Pancreas (tissue), 10 donors: ENCODE data around the gene FXYD4. TPM values are rescaled to one million over a fixed set of nuclear protein-coding genes. Genes with fewer than 3 reads are reported as not detected.
"Not testable (repeated sequence)": the region's sequence is repeated elsewhere in the genome, so short reads cannot be mapped to it uniquely, and the experiment has no call there.

Source experiments
- ATAC-seq, 4 donors: fragments of 200-7000 bp; cut with Tn5 transposase; one replicate each; pipeline versions ENCODE4 v1.8.0 to v1.9.1; 2020; ENCODE audit warnings: mild to moderate bottlenecking in 4 of 4, moderate library complexity in 4 of 4
- DNase-seq, 6 donors: peaks; one replicate each; pipeline ENCODE4 v3.0.0-alpha.2; 2020
- FAIRE-seq: peaks from 2 replicates; lab custom pipeline; 2012; peaks lifted over from hg19 to GRCh38; lab: Jason Lieb, UNC
- H3K27ac ChIP-seq, 4 donors: fragments of 200-600 bp; sonication (generic); 1 replicate in 3 of 4; 2 replicates in 1 of 4; pipeline versions ENCODE4 v1.5.0 to v1.8.0; 2020
- H3K27me3 ChIP-seq, 4 donors: fragments of 200-600 bp; one replicate each; pipeline ENCODE4 v1.8.0; 2021
- H3K36me3 ChIP-seq, 3 donors: fragments of 200-600 bp; sonication (generic) in 1 of 3; one replicate each; pipeline versions ENCODE4 v1.5.0 to v1.8.0; 2020 to 2021
- H3K4me1 ChIP-seq, 3 donors: fragments of 200-600 bp; one replicate each; pipeline ENCODE4 v1.8.0; 2021
- H3K4me3 ChIP-seq, 4 donors: fragments of 200-600 bp; sonication (generic) in 2 of 4; one replicate each; pipeline versions ENCODE4 v1.5.0 to v1.8.0; 2020 to 2021
- H3K9me3 ChIP-seq, 4 donors: fragments of 200-600 bp; one replicate each; pipeline ENCODE4 v1.8.0; 2021
- CTCF ChIP-seq, 4 donors: fragments of 200-600 bp; sonication (generic) in 3 of 4; IDR thresholded peaks; one replicate each; pipeline versions ENCODE4 v1.5.0 to v1.8.0; 2021; ENCODE audit warnings: antibody characterized with exemption in 4 of 4
- WGBS, 2 donors: extraction: QIAGEN DNeasy Blood & Tissue Kit; methylation state at CpG; one replicate each; pipeline ENCODE4 v1.1.7; 2013; 5-methylcytosine and 5-hydroxymethylcytosine counted together
- intact Hi-C, 3 donors: fragments of 100-400 bp; cut with DNase I; formaldehyde crosslinking; loops; one replicate each; pipeline versions ENCODE4 v1.11.1 to v1.14.2; 2022
- polyA plus RNA-seq, 2 donors: library from polyadenylated mRNA; stranded (reverse); fragments of 200-250 nt; gene quantifications; one replicate each; pipeline ENCODE4 v1.2.3, GENCODE V29; 2013
- total RNA-seq, 6 donors: library from RNA; stranded (reverse); fragmentation: NEBNext Ultra II Directional in 4 of 6; extraction: Animal tissue kit (Norgen Biotek cat#: 25700) in 4 of 6; gene quantifications; one replicate each; pipeline versions ENCODE4 v1.2.1 to v1.2.4, GENCODE V29; 2021 to 2023
- donor health status: healthy with polysubstance abuse.
- donor health status: DM: no; HTN: no; CAD: no; lungs with moderate emphysema.
- donor health status: DM: no; HTN: no; CAD: no.
- donor health status: control.
- donor health status: control.
- donor health status: Bipolar disorder and iron deficiency.
- donor health status: DM: yes; HTN: yes; CAD: no.
- donor health status: DM: no; HTN: no; CAD: no.
- donor health status: DM: no; HTN: no; CAD: no.
- donor health status: DM: yes; HTN: yes; CAD: no.

FXYD4 gene
- total and polyA plus RNA-seq, 8 donors = 0.28 to 0.31 TPM; not detected in 6

- no peaks in the 10 kb centered on the region for H3K4me1 ChIP-seq
- H3K27ac ChIP-seq = no peak overlapping the region
- no peak overlapping the region for H3K4me3 ChIP-seq
- H3K9me3 ChIP-seq = no peaks in the 10 kb centered on the region
- TF ChIP-seq CTCF (IDR thresholded peaks at IDR 0.05) = no peak
- H3K36me3 ChIP-seq = no peaks in the 10 kb centered on the region
- FAIRE-seq (no peak), DNase-seq (no peak), ATAC-seq (no peak)
- WGBS, 2 donors = 70 to 83% methylated on average over 3 of the region's 3 CpGs
- intact Hi-C loops = no loop called here
- H3K27me3 ChIP-seq = no peaks in the 10 kb centered on the region
Observed at GRCh38 chr10:43336061-43336460, 35.4 kb upstream of the FXYD4 start.

DNA sequence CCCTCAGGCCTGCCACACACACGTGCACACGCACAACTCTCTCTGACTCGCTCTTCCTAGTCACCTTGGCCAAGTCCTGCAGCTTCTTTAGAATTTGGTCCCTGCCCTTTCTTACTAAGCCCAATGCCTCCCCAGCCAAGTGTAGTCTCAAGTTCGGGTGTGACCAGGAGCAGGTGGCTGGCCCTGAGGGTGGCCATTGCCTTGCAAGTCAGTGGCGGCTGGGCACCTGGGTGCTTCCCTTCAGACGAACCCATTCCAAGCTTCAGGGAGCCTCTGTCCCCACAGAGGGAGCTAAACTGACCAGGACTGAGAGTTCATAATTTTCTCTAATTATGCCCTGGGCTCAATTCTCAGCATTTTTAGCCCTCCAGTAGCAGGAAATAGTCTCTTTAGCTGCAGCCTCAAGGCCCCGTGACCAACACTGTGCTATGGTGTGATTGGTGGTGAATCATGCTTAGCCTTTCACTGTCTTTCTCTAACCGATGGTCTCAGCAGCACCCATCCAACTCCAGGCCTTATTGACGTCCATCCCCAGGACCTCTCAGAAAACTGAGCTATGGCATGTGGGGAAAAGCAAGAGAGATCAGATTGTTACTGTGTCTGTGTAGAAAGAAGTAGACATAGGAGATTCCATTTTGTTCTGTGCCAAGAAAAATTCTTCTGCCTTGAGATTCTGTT is 34.7 kb upstream of the FXYD4 start:
- H3K4me1 ChIP-seq = no peaks in the 10 kb centered on the region
- H3K27ac ChIP-seq = peak overlapping the region in 2 of 4 donors; percentile 53 to 68
- no peak for TF ChIP-seq CTCF (IDR thresholded peaks at IDR 0.05)
- H3K36me3 ChIP-seq = no peaks in the 10 kb centered on the region
- ATAC-seq = peak; percentile 56 to 77 (median 71)
- 73 to 74% methylated on average over 9 of the region's 9 CpGs for WGBS, 2 donors
- no peak overlapping the region for H3K4me3 ChIP-seq
- no peaks in the 10 kb centered on the region for H3K27me3 ChIP-seq
- intact Hi-C loops = no loop called here
- H3K9me3 ChIP-seq = no peaks in the 10 kb centered on the region
- peak in 1 of 6 donors; percentile 40 for DNase-seq
- no peak for FAIRE-seq

DNA sequence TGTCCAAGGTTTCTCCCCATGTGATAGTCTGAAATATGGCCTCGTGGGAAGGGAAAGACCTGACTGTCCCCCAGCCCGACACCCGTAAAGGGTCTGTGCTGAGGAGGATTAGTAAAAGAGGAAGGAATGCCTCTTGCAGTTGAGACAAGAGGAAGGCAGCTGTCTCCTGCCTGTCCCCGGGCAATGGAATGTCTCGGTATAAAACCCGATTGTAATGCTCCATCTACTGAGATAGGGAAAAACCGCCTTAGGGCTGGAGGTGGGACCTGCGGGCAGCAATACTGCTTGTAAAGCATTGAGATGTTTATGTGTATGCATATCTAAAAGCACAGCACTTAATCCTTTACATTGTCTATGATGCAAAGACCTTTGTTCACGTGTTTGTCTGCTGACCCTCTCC is 33.9 kb upstream of the FXYD4 start:
- not testable (repeated sequence) for FAIRE-seq

GRCh38 chr10:43338117-43338516 is 33.3 kb upstream of the FXYD4 start:
- TF ChIP-seq CTCF (IDR thresholded peaks at IDR 0.05) = no peak
- intact Hi-C loops = no loop called here
- no peak overlapping the region for H3K4me3 ChIP-seq
- WGBS, 2 donors = 69 to 82% methylated on average over 12 of the region's 12 CpGs
- H3K4me1 ChIP-seq = no peaks in the 10 kb centered on the region
- FAIRE-seq (no peak), ATAC-seq (no peak), DNase-seq (peak in 1 of 6 donors; percentile 38)
- H3K27me3 ChIP-seq = no peaks in the 10 kb centered on the region
- H3K27ac ChIP-seq = no peak overlapping the region
- no peaks in the 10 kb centered on the region for H3K36me3 ChIP-seq
- no peaks in the 10 kb centered on the region for H3K9me3 ChIP-seq

More for the DNA sequence above, 33.9 kb upstream of the FXYD4 start:
- H3K9me3 ChIP-seq, H3K27me3 ChIP-seq, DNase-seq, intact Hi-C loops, H3K4me1 ChIP-seq, H3K4me3 ChIP-seq, ATAC-seq, H3K36me3 ChIP-seq, H3K27ac ChIP-seq: not testable (repeated sequence)
- 48 to 62% methylated on average over 5 to 7 of the region's 9 CpGs for WGBS, 2 donors

DNA sequence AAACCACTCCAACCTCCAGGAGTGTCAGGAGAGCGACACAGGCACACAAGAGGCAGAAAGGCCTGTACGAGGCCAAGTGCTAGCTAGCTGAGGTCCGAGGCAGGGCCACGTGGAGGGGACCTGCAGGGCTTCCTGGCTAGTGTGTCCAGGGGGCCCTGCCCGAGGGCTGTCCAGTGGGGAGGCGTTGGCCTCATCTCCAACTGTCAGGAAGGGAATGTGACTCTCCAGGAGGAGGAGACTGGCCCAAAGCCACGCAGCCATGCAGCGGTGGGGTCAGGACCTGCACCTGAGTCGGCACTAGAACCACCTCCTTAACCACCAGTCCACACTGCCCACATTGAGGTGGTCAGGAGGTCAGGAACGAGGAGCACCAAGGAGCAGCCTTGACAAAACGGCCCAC is 32.3 kb upstream of the FXYD4 start:
- DNase-seq (peak in 1 of 6 donors; percentile 45), ATAC-seq (no peak), FAIRE-seq (no peak)
- Histone ChIP-seq H3K4me3 (no peak overlapping the region), H3K9me3 (no peaks in the 10 kb centered on the region), H3K27ac (no peak overlapping the region), H3K4me1 (no peaks in the 10 kb centered on the region), H3K27me3 (no peaks in the 10 kb centered on the region), H3K36me3 (no peaks in the 10 kb centered on the region)
- intact Hi-C loops = no loop called here
- WGBS, 2 donors = 52 to 60% methylated on average over 11 of the region's 11 CpGs
- no peak for TF ChIP-seq CTCF (IDR thresholded peaks at IDR 0.05)
